Endothelial cell of umbilical vein (primary cell): ENCODE data around the gene GRM4. TPM values are rescaled to one million over a fixed set of nuclear protein-coding genes. Genes with fewer than 3 reads are reported as not detected.

Experiments
- BruUV-seq: library from RNA; stranded (reverse); fragments of 400-500 nt; replicated peaks from 2 replicates; lab custom pipeline; 2021; lab: Mats Ljungman, UMichigan
- CTCF ChIA-PET: fragments of 300-600, 350-600 bp; sonication (Branson Sonifier 250); formaldehyde crosslinking; loops from one replicate; lab custom pipeline; 2021; ENCODE audit warnings: antibody characterized with exemption, inconsistent platforms; lab: Charles Lee
- POLR2A ChIA-PET: fragments of 300-600, 350-600 bp; sonication (Branson Sonifier 250); formaldehyde crosslinking; loops from one replicate; lab custom pipeline; 2021; ENCODE audit warnings: antibody characterized with exemption, inconsistent platforms; lab: Charles Lee
- DNase-seq: peaks from one replicate; pipeline ENCODE4 v3.0.0-alpha.2; 2011; ENCODE audit warnings: low read depth, low spot score
- FAIRE-seq: peaks from 2 replicates; lab custom pipeline; 2011; peaks lifted over from hg19 to GRCh38; lab: Jason Lieb, UNC
- H2AFZ ChIP-seq: 2 replicates; pipeline ENCODE4 v1.6.0; 2012; ENCODE audit warnings: low read depth, low read length, control low read depth, inconsistent platforms
- H3K27ac ChIP-seq: 2 replicates; pipeline ENCODE4 v1.5.1; 2011; ENCODE audit warnings: low read depth, mild to moderate bottlenecking, control low read depth, low read length, moderate library complexity; ENCODE audit not compliant: insufficient read depth
- H3K27me3 ChIP-seq, 2 experiments: 2 replicates each; pipeline versions ENCODE4 v1.6.0 to v1.6.1; 2011; ENCODE audit warnings: low read length in 2 of 2, mixed read lengths in 1 of 2; ENCODE audit not compliant: control insufficient read depth in 2 of 2, insufficient read depth in 2 of 2
- H3K36me3 ChIP-seq, 2 experiments: 2 replicates in 1 of 2; 3 replicates in 1 of 2; pipeline ENCODE4 v1.5.1; 2011; ENCODE audit warnings: low read length in 2 of 2, mild to moderate bottlenecking in 1 of 2, moderate library complexity in 1 of 2; ENCODE audit not compliant: control insufficient read depth in 2 of 2, insufficient read depth in 2 of 2; ENCODE audit errors: extremely low read depth in 1 of 2
- H3K4me1 ChIP-seq: 3 replicates; pipeline ENCODE4 v1.5.1; 2011; ENCODE audit warnings: mild to moderate bottlenecking, low read length; ENCODE audit not compliant: control insufficient read depth, insufficient read depth; ENCODE audit errors: extremely low read depth
- H3K4me2 ChIP-seq: 2 replicates; pipeline ENCODE4 v1.6.1; 2011; ENCODE audit warnings: low read length, control low read depth, mixed read lengths; ENCODE audit not compliant: insufficient read depth
- H3K4me3 ChIP-seq, 3 experiments: fragments of 200-600 bp in 1 of 3; sonication (generic), shearing (Covaris generic) in 1 of 3; replicated peaks in 1 of 3; 2 replicates each; pipeline ENCODE4 v1.5.1; 2011 to 2016; ENCODE audit warnings: control low read depth in 3 of 3, low read length in 3 of 3, mild to moderate bottlenecking in 2 of 3, inconsistent platforms in 1 of 3, low read depth in 1 of 3, moderate library complexity in 1 of 3; ENCODE audit not compliant: insufficient read depth in 1 of 3
- H3K79me2 ChIP-seq: 2 replicates; pipeline ENCODE4 v1.6.0; 2012; ENCODE audit warnings: low read length, inconsistent platforms; ENCODE audit not compliant: control insufficient read depth, insufficient read depth
- H3K9ac ChIP-seq: replicated peaks from 2 replicates; pipeline ENCODE3; 2011; ENCODE audit warnings: low read length, control low read depth; ENCODE audit not compliant: insufficient read depth; ENCODE audit errors: extremely low read depth
- H3K9me1 ChIP-seq: replicated peaks from 3 replicates; pipeline ENCODE4 v1.6.0; 2011; ENCODE audit warnings: mild to moderate bottlenecking, low read length; ENCODE audit not compliant: control insufficient read depth, insufficient read depth; ENCODE audit errors: extremely low read depth
- H3K9me3 ChIP-seq: replicated peaks from 2 replicates; pipeline ENCODE4 v1.5.1; 2012; ENCODE audit warnings: low read length, inconsistent platforms; ENCODE audit not compliant: control insufficient read depth, insufficient read depth
- H4K20me1 ChIP-seq: replicated peaks from 2 replicates; pipeline ENCODE3; 2011; ENCODE audit warnings: mild to moderate bottlenecking, low read length; ENCODE audit not compliant: control insufficient read depth, insufficient read depth; ENCODE audit errors: extremely low read depth
- CTCF ChIP-seq, 2 donors: IDR thresholded peaks; 1 replicate in 1 of 2; 2 replicates in 1 of 2; pipeline ENCODE4 v1.5.1; 2011; ENCODE audit warnings: low read length in 2 of 2, mild to moderate bottlenecking in 2 of 2, moderate library complexity in 2 of 2, control low read depth in 1 of 2, inconsistent platforms in 1 of 2, low read depth in 1 of 2; ENCODE audit not compliant: insufficient read depth in 1 of 2; ENCODE audit errors: extremely low read depth in 1 of 2
- EZH2 ChIP-seq: IDR thresholded peaks from 2 replicates; pipeline ENCODE4 v1.6.1; 2012; ENCODE audit warnings: borderline replicate concordance, low read depth, mild to moderate bottlenecking, moderate library complexity, low read length, inconsistent platforms; ENCODE audit not compliant: severe bottlenecking
- FOS ChIP-seq: IDR thresholded peaks from 2 replicates; pipeline ENCODE4 v1.6.1; 2011; ENCODE audit warnings: mild to moderate bottlenecking, low read length, moderate library complexity, borderline replicate concordance; ENCODE audit not compliant: insufficient read depth
- GATA2 ChIP-seq: IDR thresholded peaks from 2 replicates; pipeline ENCODE4 v1.7.0; 2011; ENCODE audit warnings: low read depth, mild to moderate bottlenecking, moderate library complexity, mixed read lengths, low read length; ENCODE audit not compliant: insufficient read length, insufficient read depth
- JUN ChIP-seq: IDR thresholded peaks from 2 replicates; pipeline ENCODE4 v1.6.1; 2011; ENCODE audit warnings: borderline replicate concordance, low read depth; ENCODE audit not compliant: insufficient read length, insufficient read depth
- MAX ChIP-seq: IDR thresholded peaks from 2 replicates; pipeline ENCODE4 v1.6.1; 2011; ENCODE audit not compliant: insufficient read depth, insufficient read length
- POLR2A ChIP-seq: IDR thresholded peaks from 2 replicates; pipeline ENCODE4 v1.6.1; 2012; ENCODE audit warnings: low read depth, mild to moderate bottlenecking, control low read depth, low read length
- dilution Hi-C: fragments of 300-500 bp; cut with MboI; formaldehyde crosslinking; loops from one replicate; pipeline ENCODE4 v1.15.0; 2019; ENCODE audit warnings: low sequenced_read_pairs; ENCODE audit not compliant: extremely low pct_ligation_motif_present
- intact Hi-C: fragments of 100-400 bp; cut with micrococcal nuclease; formaldehyde crosslinking; loops from one replicate; pipeline ENCODE4 v1.10.0; 2022
- polyA plus RNA-seq, 4 experiments: library from polyadenylated mRNA; depleted of rRNA in 3 of 4; stranded (reverse) in 3 of 4; unstranded in 1 of 4; fragments of >200 nt; gene quantifications; 2 replicates each; pipeline versions ENCODE4 v1.2.1 to v1.2.3, GENCODE V29; 2011 to 2012; ENCODE audit warnings: missing spikeins in 1 of 4
- total RNA-seq: library from RNA; stranded (reverse); gene quantifications from 2 replicates; pipeline ENCODE4 v1.2.3, GENCODE V29; 2021

The GRM4 gene
- total and polyA plus RNA-seq, 2 donors (not counting 3 experiments of a cell fraction or from before 2014, with no cell fraction given) = 0.03 TPM; not detected in 1

GRCh38 chr6:34181908-34182307 lies 36.0 kb upstream of the GRM4 start:
- no peak for TF ChIP-seq JUN
- no peak for TF ChIP-seq EZH2
- TF ChIP-seq CTCF (IDR thresholded peaks at IDR 0.05; ENCODE audit: extremely low read depth in 1 of 2, insufficient read depth in 1 of 2, low read depth in 1 of 2, low read length in 2 of 2) = no peak
- TF ChIP-seq MAX = no peak
- TF ChIP-seq GATA2 = no peak
- no peak for TF ChIP-seq POLR2A
- TF ChIP-seq FOS = no peak
- H3K36me3 ChIP-seq = no peaks in the 10 kb centered on the region
- H3K79me2 ChIP-seq = no peaks in the 10 kb centered on the region
- H3K4me2 ChIP-seq = no peak overlapping the region
- no peak for DNase-seq
- dilution Hi-C loops (no loop called here), intact Hi-C loops (no loop called here)
- no peak for FAIRE-seq
- no peaks in the 10 kb centered on the region for H3K4me1 ChIP-seq
- no peaks in the 10 kb centered on the region for H3K27me3 ChIP-seq
- no peaks in the 10 kb centered on the region for H3K9me3 ChIP-seq
- ChIA-PET POLR2A (no interaction called here), CTCF (interaction anchor here (0.9 kb wide), 1 partner anchor 233 kb away, joined by 5 read pairs; no protein-coding TSS in a partner anchor)
- H3K9me1 ChIP-seq = no peaks in the 10 kb centered on the region
- no peak overlapping the region for H2AFZ ChIP-seq
- BruUV-seq = no TSS peak
- H3K9ac ChIP-seq = no peak overlapping the region
- H3K4me3 ChIP-seq = no peak overlapping the region
- no peak overlapping the region for H3K27ac ChIP-seq
- H4K20me1 ChIP-seq = no peaks in the 10 kb centered on the region
